ENCODE data around the gene TIAM2. TPM values are rescaled to one million over a fixed set of nuclear protein-coding genes. Genes with fewer than 3 reads are reported as not detected.

Gene TIAM2
- total RNA-seq, 2 experiments from 2014 or later = 5.4 to 6.2 TPM

GRCh38 chr6:154969796-154970195 is 25.3 kb upstream of the TIAM2 start:
- Histone ChIP-seq H4K20me1 (ENCODE audit: insufficient read depth, low read length) (no peaks in the 10 kb centered on the region), H3K79me2 (ENCODE audit: insufficient read depth, low read depth, low read length) (no peaks in the 10 kb centered on the region), H2AFZ (ENCODE audit: low read length) (no peak overlapping the region; the same call in 1 of the 2 replicates), H3K9me3 (ENCODE audit: low read length) (no peaks in the 10 kb centered on the region), H3K9me2 (ENCODE audit: insufficient read depth, low read length) (no peaks in the 10 kb centered on the region), H3K27ac (ENCODE audit: low read depth, low read length, poor library complexity, severe bottlenecking) (no peak overlapping the region), H3K4me1 (ENCODE audit: insufficient read depth, low read length, poor library complexity, severe bottlenecking) (peaks cover 13% of the 10 kb centered on the region), H3K4me3 (ENCODE audit: low read depth, low read length, poor library complexity, severe bottlenecking) (no peak overlapping the region), H3K4me2 (ENCODE audit: low read length) (peak overlapping the region; percentile 11; the same call in 1 of the 2 replicates), H3K36me3 (ENCODE audit: insufficient read depth, low read length) (no peaks in the 10 kb centered on the region)
- BruUV-seq (replicated peaks) = no TSS peak
- CTCF ChIA-PET (ENCODE audit: unreplicated experiment) = no interaction called here
- DNase-seq (ENCODE audit: low spot score) = no peak
- POLR2A ChIA-PET = interaction anchor here (0.9 kb wide), 1 partner anchor 17 kb away, joined by 3 read pairs; no protein-coding TSS in a partner anchor
- intact Hi-C loops (cut with micrococcal nuclease; ENCODE audit: unreplicated experiment) = no loop called here
- TF ChIP-seq EZH2phosphoT487 (IDR thresholded peaks at IDR 0.05; ENCODE audit: borderline replicate concordance, low read depth, low read length) = no peak
- TF ChIP-seq CTCF (conservative IDR thresholded peaks at IDR 0.05; ENCODE audit: low read length) = no peak

GRCh38 chr6:154974485-154975149 is 20.5 kb upstream of the TIAM2 start:
- DNase-seq (ENCODE audit: low spot score) = no peak
- ChIA-PET CTCF (ENCODE audit: unreplicated experiment) (no interaction called here), POLR2A (interaction anchor here (1.0 kb wide), 1 partner anchor 40 kb away, joined by 3 read pairs; no protein-coding TSS in a partner anchor)
- H3K79me2 ChIP-seq (ENCODE audit: insufficient read depth, low read depth, low read length) = no peaks in the 10 kb centered on the region
- no peak overlapping the region for H3K27ac ChIP-seq (ENCODE audit: low read depth, low read length, poor library complexity, severe bottlenecking)
- intact Hi-C loops (cut with micrococcal nuclease; ENCODE audit: unreplicated experiment) = no loop called here
- no peak overlapping the region for H2AFZ ChIP-seq (ENCODE audit: low read length)
- H4K20me1 ChIP-seq (ENCODE audit: insufficient read depth, low read length) = no peaks in the 10 kb centered on the region
- no peak overlapping the region for H3K4me3 ChIP-seq (ENCODE audit: low read depth, low read length, poor library complexity, severe bottlenecking)
- H3K9me2 ChIP-seq (ENCODE audit: insufficient read depth, low read length) = no peaks in the 10 kb centered on the region
- no peaks in the 10 kb centered on the region for H3K36me3 ChIP-seq (ENCODE audit: insufficient read depth, low read length)
- H3K4me2 ChIP-seq (ENCODE audit: low read length) = no peak overlapping the region
- TF ChIP-seq CTCF (conservative IDR thresholded peaks at IDR 0.05; ENCODE audit: low read length) (peak; percentile 48), EZH2phosphoT487 (IDR thresholded peaks at IDR 0.05; ENCODE audit: borderline replicate concordance, low read depth, low read length) (no peak)
- H3K9me3 ChIP-seq (ENCODE audit: low read length) = no peaks in the 10 kb centered on the region
- H3K4me1 ChIP-seq (ENCODE audit: insufficient read depth, low read length, poor library complexity, severe bottlenecking) = peaks cover 11% of the 10 kb centered on the region
- no TSS peak for BruUV-seq (replicated peaks)

- DNase-seq (ENCODE audit: low spot score) = no peak
- Histone ChIP-seq H3K79me2 (ENCODE audit: insufficient read depth, low read depth, low read length) (no peaks in the 10 kb centered on the region), H3K4me2 (ENCODE audit: low read length) (no peak overlapping the region), H3K9me2 (ENCODE audit: insufficient read depth, low read length) (no peaks in the 10 kb centered on the region), H3K9me3 (ENCODE audit: low read length) (no peaks in the 10 kb centered on the region), H3K36me3 (ENCODE audit: insufficient read depth, low read length) (no peaks in the 10 kb centered on the region), H2AFZ (ENCODE audit: low read length) (no peak overlapping the region), H3K4me3 (ENCODE audit: low read depth, low read length, poor library complexity, severe bottlenecking) (no peak overlapping the region), H4K20me1 (ENCODE audit: insufficient read depth, low read length) (no peaks in the 10 kb centered on the region), H3K27ac (ENCODE audit: low read depth, low read length, poor library complexity, severe bottlenecking) (no peak overlapping the region), H3K4me1 (ENCODE audit: insufficient read depth, low read length, poor library complexity, severe bottlenecking) (no peaks in the 10 kb centered on the region)
- intact Hi-C loops (cut with micrococcal nuclease; ENCODE audit: unreplicated experiment) = no loop called here
- TF ChIP-seq CTCF (conservative IDR thresholded peaks at IDR 0.05; ENCODE audit: low read length) (no peak), EZH2phosphoT487 (IDR thresholded peaks at IDR 0.05; ENCODE audit: borderline replicate concordance, low read depth, low read length) (no peak)
- POLR2A ChIA-PET = interaction anchor here (1.2 kb wide), 1 partner anchor 10 kb away, joined by 3 read pairs; no protein-coding TSS in a partner anchor
- CTCF ChIA-PET (ENCODE audit: unreplicated experiment) = no interaction called here
- no TSS peak for BruUV-seq (replicated peaks)
These were observed 17.5 kb upstream of the TIAM2 start for GRCh38 chr6:154977588-154977987.
